Left forelimb (tissue), 1 donor: ENCODE data around the gene PIK3C2G.

Experiments used
- DNase-seq: peaks from one replicate; pipeline ENCODE4 v3.0.0-alpha.2; 2018; ENCODE audit warnings: low spot score

PIK3C2G gene

DNA sequence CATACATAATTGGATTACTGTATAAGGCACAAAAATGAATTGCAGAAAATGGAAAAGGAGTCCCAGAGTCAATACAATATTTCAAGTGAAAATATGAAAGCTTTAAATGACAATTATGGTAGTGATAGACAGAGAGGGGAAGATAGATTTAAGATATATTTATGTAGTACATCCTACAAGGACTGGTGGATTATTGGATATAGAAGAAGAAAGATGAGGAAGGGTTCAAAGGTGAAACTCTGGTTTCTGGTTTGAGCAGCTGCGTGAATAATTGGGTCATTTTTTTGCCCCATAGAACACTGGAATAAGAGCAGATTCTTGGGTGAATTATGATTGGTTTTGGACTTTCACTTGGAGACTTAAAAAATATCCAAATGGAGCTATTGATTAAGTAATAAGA, 19.4 kb downstream of the PIK3C2G start:
- no peak for DNase-seq

DNA sequence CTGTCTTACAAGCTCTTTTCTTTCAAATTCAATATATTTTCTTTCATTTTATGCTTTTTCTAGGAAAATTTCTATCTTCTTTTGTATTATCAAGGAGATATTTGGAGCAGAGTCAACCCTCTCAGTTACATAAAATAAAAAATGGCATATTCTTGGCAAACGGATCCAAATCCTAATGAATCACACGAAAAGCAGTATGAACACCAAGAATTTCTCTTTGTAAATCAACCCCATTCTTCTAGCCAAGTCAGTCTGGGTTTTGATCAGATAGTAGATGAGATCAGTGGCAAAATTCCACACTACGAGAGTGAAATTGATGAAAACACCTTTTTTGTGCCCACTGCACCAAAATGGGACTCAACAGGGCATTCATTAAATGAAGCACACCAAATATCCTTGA, 20.6 kb downstream of the PIK3C2G start:
- DNase-seq, result no peak

DNA sequence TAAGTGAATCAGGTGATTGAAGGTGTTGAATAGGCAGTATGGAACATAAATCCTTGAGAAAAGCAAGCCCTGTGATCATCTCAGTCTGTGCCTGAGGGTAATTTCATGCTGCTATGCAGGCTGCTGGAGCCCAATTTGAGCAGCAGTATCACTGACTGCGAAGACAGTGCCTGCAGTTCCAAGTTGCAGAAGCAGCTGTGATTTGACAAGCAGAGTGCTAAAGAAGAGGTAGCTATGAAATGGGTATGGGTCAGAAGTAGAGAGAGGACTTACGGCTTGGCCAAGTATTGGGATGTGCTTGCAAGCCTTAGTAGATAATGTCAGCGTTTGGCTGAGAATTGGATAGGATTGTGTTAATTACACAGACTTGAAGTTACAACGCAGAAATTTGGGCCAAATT, 22.5 kb downstream of the PIK3C2G start:
- no peak for DNase-seq

DNA sequence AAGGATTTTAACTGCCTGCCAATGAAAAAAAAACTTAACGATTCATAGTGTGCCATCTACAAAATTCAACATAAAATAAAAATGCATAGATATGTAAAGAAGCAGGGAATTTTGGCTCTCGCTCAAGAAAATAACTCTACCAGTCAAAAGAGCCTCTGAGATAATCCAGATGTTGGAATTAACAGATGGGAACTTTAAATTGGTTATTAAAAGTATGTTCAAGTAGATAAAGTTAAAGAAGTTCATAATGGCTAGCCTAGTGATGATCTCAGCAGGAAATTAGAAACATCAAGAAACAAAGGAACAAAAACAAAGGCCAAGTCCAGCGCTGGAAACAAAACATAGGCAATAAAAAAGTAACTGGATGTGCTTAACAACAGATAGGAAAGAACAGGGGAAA, 23.1 kb downstream of the PIK3C2G start:
- DNase-seq, result no peak

DNA sequence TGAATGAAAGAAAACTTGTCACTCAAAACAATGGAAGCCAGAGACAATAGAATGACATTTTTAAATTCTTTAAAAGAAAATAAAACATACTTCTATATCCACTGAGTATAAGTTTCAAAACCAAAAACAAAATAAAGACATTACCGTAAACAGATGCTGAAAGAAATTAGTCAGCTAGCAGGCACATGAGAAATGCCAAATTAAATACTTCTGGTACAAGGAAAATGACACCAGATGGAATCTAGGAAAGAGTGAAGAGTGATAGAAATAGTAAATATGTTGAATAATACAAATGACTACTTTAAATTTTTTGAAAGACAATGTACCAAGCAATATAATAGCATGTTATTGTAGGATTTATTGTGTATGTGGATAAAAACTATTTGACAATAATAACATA, 23.8 kb downstream of the PIK3C2G start:
- DNase-seq, result no peak

DNA sequence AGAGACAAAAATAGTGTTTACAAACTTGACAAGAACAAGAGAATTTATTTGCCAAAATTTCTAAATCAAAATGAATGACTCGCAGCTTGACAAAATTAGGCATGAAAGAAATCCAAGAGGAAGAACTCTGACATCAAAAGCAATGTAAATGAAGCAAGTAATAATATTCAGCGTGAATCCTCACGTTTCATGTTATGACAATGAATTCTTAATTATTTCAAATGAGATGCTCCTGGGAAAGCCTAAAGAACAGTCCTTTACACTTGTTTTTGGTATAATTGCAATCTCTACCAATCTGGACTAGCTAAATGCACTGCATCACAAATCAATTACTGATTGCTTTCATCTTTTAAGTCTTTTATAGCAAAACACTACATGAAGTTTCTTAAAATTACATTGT, 29.1 kb downstream of the PIK3C2G start:
- DNase-seq, result no peak

DNA sequence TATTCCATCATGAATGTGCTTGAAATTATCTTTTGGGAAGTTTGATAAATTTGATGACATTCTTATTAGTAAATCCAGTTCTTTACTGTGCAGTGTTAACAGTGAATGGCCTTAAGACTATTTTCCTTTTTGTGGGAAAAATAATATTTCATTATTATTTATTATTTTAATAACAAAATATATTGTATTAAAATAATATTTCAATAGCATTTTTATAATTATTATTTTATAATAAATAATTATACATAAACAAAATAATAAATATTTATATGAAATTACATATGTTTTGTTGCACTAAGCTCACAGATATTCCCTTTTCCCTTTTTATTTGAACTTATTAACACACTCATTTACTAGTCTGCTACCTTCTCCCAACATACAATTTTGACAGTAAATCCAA, 33.6 kb downstream of the PIK3C2G start:
- no peak for DNase-seq

DNA sequence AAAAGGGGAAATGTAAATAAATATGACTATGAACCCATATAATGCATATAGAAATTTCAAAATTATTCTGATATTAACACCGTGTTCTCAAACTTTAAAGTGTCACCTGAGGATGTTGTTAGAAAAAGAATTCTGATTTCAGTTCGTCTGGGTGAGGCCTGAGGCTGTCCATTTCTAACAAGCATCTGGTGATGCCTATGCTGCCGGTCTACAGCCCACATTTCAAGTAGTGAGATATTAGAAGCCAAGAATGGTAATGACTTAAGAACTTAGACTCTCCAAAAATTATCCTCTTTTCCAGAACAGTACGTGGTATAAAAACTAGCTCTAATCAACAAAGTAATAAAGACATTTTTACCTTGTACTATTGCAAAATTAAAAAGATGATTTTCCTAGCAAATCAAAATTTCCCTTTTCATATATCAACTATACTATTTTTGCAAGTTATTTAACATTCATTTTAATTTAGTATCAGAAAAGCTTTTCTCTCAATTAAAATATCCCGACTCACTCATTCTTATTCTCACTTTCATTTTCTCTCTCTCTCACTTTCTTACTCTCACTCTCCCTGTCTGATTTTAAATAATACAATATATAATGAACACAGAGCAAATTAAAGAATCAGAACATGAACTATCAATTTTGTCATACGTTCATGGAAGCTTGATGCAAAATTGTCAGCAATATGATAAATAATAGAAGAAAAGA, 35.0 kb downstream of the PIK3C2G start:
- no peak for DNase-seq

GRCh38 chr12:18296909-18297280, 35.6 kb downstream of the PIK3C2G start:
- no peak for DNase-seq

DNA sequence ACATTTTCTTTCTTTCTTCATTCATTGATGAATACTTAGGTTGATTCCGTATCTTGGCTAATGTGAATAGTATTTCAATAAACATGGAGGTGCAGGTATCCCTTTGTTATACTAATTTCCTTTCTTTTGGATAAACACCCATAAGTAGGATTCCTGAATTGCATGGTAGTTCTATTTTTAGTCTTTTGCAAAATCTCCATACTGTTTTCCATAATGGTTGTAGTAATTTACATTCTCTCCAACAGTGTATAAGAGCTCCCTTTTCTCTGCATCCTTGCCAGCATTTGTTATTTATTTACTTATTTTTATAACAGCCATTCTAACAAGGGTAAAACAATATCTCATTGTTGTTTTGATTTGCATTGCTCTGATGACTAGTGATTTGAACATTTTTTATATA, 36.6 kb downstream of the PIK3C2G start:
- no peak for DNase-seq

- DNase-seq, result no peak
These were observed 41.6 kb downstream of the PIK3C2G start for GRCh38 chr12:18302809-18303430.

GRCh38 chr12:18304609-18305008, 43.3 kb downstream of the PIK3C2G start:
- DNase-seq, result no peak

DNA sequence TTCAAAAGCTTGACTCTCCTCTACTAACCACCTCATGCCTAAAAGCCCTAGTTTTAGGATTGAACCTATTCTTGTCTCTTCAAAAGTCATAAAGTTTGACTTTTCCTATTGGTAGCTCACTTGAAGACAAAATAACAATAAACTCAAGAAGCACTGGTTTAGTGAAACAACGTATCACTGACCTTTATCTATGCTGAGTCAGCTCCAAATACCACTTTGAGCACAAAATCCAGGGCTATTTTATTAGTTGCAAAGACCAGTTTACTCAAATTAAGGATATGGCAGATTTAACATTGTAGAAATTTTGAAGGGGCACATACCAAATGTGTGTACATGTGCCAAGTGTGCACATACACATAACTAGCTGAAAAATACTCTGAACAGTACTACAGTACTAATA, 45.0 kb downstream of the PIK3C2G start:
- no peak for DNase-seq

GRCh38 chr12:18313306-18313705, 52.0 kb downstream of the PIK3C2G start:
- no peak for DNase-seq

GRCh38 chr12:18320036-18320617, 58.8 kb downstream of the PIK3C2G start:
- DNase-seq, result no peak

DNA sequence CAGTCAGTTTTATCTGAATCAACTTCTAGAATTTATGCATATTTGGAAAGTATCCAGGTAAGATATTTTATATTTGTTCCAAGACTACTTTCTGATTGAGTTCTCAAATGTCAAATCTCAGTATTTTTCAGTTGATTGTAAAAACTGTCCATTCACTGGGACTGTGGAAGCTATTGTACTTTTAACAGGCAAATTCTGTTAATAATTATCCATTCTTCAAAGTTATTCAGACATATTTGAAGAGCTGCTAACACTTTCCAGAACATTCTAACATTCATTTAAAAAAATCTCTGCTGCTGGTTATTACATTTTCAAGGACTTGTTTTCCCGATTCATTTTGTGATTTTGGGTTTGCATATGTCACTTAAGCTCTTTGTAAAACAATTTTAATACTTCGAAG, 59.7 kb downstream of the PIK3C2G start:
- DNase-seq, result no peak

GRCh38 chr12:18323159-18323558, 61.8 kb downstream of the PIK3C2G start:
- no peak for DNase-seq

DNA sequence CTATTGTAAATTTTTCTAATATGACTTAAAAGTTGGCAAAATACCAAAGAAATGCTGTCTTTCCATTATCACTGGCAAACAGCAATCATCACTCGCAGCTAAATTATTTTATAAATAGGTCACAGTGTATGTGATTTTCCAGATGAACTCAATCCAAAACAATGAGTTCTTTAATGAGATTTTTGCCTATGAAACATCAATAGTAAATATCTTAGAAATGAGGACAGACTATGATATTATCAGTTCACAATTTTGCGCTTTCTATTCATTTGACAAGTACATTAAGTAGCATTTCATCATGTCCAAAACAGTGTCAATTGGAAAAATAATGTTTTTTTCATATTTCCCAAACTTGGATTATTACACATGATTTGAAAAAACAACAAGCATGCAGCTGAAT, 65.7 kb downstream of the PIK3C2G start:
- no peak for DNase-seq

DNA sequence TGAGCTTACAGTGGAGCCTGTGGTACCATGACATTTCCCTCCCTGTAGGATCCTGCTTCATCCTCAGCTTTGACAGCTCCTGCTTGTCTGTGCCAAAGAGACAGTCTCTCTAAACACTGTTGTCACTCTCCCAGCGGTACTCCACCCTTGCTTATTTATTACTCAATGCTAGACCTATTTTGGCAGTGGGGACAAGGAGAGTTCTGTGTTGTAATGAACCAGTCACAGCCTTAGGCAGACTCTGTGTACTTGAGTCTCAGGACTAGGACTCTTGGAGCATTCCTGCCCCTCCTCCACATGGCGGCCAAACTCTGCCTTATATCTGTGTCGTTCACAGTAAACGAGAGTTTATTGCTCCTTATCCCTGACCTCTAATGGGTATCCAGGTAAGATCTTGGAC, 70.9 kb downstream of the PIK3C2G start:
- no peak for DNase-seq

- DNase-seq, result no peak
These were observed 78.3 kb downstream of the PIK3C2G start for GRCh38 chr12:18339633-18340032.

GRCh38 chr12:18340186-18340585, 78.9 kb downstream of the PIK3C2G start:
- no peak for DNase-seq

DNA sequence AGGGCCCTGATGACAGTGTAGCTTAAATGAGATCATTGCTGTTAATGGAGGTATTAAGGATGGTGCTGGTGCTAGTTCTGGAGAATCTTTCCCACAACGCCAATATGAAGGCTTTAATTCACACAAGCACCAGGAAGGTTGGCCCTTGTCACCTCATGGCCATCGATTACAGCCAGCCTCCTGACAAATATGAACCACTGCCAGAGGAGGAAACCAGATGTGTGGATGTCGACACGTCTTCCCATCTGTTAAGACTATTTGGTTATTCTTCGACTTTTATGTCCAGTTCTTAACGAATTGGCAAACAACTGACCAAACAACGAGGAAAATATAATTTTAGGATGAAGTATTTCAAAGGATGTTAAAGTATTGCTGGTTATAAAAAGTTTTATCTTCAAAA, 79.5 kb downstream of the PIK3C2G start:
- no peak for DNase-seq

GRCh38 chr12:18343708-18344107, 82.4 kb downstream of the PIK3C2G start:
- DNase-seq, result no peak
